GM23338 (cell line): ENCODE results near the gene LOXHD1. TPM values are rescaled to one million over a fixed set of nuclear protein-coding genes. Genes with fewer than 3 reads are reported as not detected.

Experiments
- ATAC-seq: fragments of 200-7000 bp; cut with Tn5 transposase; 3 replicates; pipeline ENCODE4 v1.9.1; 2020
- DNase-seq: peaks from one replicate; pipeline ENCODE4 v3.0.0-alpha.2; 2015; ENCODE audit warnings: low spot score
- H2AFZ ChIP-seq: fragments of 200-600 bp; sonication (generic); 2 replicates; pipeline ENCODE4 v1.8.0; 2016; ENCODE audit warnings: antibody characterized with exemption, mild to moderate bottlenecking, moderate library complexity
- H3F3A ChIP-seq: fragments of 200-600 bp; sonication (generic); replicated peaks from 2 replicates; pipeline ENCODE4 v1.8.0; 2017; ENCODE audit warnings: antibody characterized with exemption, mixed run types, low read depth
- H3K27ac ChIP-seq: fragments of 200-600 bp; sonication (generic); 2 replicates; pipeline ENCODE4 v1.6.1; 2016; ENCODE audit warnings: low read depth
- H3K27me3 ChIP-seq: fragments of 200-600 bp; sonication (generic); 2 replicates; pipeline ENCODE4 v1.8.0; 2016; ENCODE audit warnings: mild to moderate bottlenecking, mixed run types, moderate library complexity; ENCODE audit not compliant: insufficient read depth
- H3K36me3 ChIP-seq: fragments of 200-600 bp; sonication (generic); 2 replicates; pipeline ENCODE4 v1.8.0; 2016; ENCODE audit warnings: mild to moderate bottlenecking; ENCODE audit not compliant: insufficient read depth
- H3K4me1 ChIP-seq: fragments of 200-600 bp; sonication (generic); 2 replicates; pipeline ENCODE4 v1.8.0; 2016; ENCODE audit warnings: mild to moderate bottlenecking, moderate library complexity; ENCODE audit not compliant: insufficient read depth
- H3K4me2 ChIP-seq: fragments of 200-600 bp; sonication (generic); 2 replicates; pipeline ENCODE4 v1.7.1; 2017; ENCODE audit warnings: mixed run types
- H3K4me3 ChIP-seq: fragments of 200-600 bp; sonication (generic); 2 replicates; pipeline ENCODE4 v1.6.1; 2016; ENCODE audit warnings: mixed run types
- H3K79me2 ChIP-seq: fragments of 200-600 bp; sonication (generic); replicated peaks from 2 replicates; pipeline ENCODE4 v1.8.0; 2017; ENCODE audit warnings: mild to moderate bottlenecking; ENCODE audit not compliant: insufficient read depth
- H3K9me2 ChIP-seq: fragments of 200-600 bp; sonication (generic); 2 replicates; pipeline ENCODE4 v1.8.0; 2017; ENCODE audit not compliant: insufficient read depth
- H4K20me1 ChIP-seq: fragments of 200-600 bp; sonication (generic); replicated peaks from 2 replicates; pipeline ENCODE4 v1.8.0; 2017; ENCODE audit warnings: mild to moderate bottlenecking; ENCODE audit not compliant: insufficient read depth
- H3K27ac Mint-ChIP-seq: 2 replicates; pipeline ENCODE4 v1.8.0; 2020; ENCODE audit warnings: inconsistent platforms, mild to moderate bottlenecking, moderate library complexity, mixed read lengths
- H3K27me3 Mint-ChIP-seq: 3 replicates; pipeline ENCODE4 v1.8.0; 2022; ENCODE audit warnings: low read depth, mild to moderate bottlenecking, moderate library complexity, mixed read lengths, inconsistent platforms; ENCODE audit not compliant: insufficient read depth, poor library complexity
- H3K36me3 Mint-ChIP-seq: 3 replicates; pipeline ENCODE4 v1.8.0; 2021; ENCODE audit warnings: low read depth, mild to moderate bottlenecking, inconsistent platforms, moderate library complexity, mixed read lengths
- H3K4me1 Mint-ChIP-seq: 3 replicates; pipeline ENCODE4 v1.8.0; 2020; ENCODE audit warnings: mild to moderate bottlenecking, inconsistent platforms, mixed read lengths
- H3K4me3 Mint-ChIP-seq: 3 replicates; pipeline ENCODE4 v1.8.0; 2021; ENCODE audit warnings: moderate library complexity, mild to moderate bottlenecking, inconsistent platforms, mixed read lengths
- H3K9me3 Mint-ChIP-seq: 3 replicates; pipeline ENCODE4 v1.8.0; 2020; ENCODE audit warnings: moderate library complexity, mild to moderate bottlenecking, inconsistent platforms, mixed read lengths
- CREB1 ChIP-seq: fragments of 250-450 bp; sonication (Bioruptor Pico); IDR thresholded peaks from 2 replicates; pipeline ENCODE4 v1.5.0; 2020; ENCODE audit warnings: low read depth, mild to moderate bottlenecking, moderate library complexity
- EZH2 ChIP-seq: fragments of 200-600 bp; sonication (generic); IDR thresholded peaks from one replicate; pipeline ENCODE4 v1.8.0; 2017; ENCODE audit warnings: antibody characterized with exemption, mild to moderate bottlenecking, low read depth; ENCODE audit not compliant: unreplicated experiment
- EZH2phosphoT487 ChIP-seq: fragments of 200-600 bp; sonication (generic); IDR thresholded peaks from one replicate; pipeline ENCODE4 v1.8.1; 2018; ENCODE audit warnings: antibody characterized with exemption; ENCODE audit not compliant: unreplicated experiment
- JUNB ChIP-seq: IDR thresholded peaks from one replicate; pipeline ENCODE4 v1.6.1; 2016; ENCODE audit warnings: antibody characterized with exemption; ENCODE audit not compliant: unreplicated experiment
- NANOG ChIP-seq: IDR thresholded peaks from 2 replicates; pipeline ENCODE4 v1.6.1; 2016; ENCODE audit warnings: antibody characterized with exemption, borderline replicate concordance
- POLR2AphosphoS5 ChIP-seq: IDR thresholded peaks from 2 replicates; pipeline ENCODE4 v1.6.1; 2016; ENCODE audit warnings: antibody characterized with exemption, low read depth
- STAT1 ChIP-seq: IDR thresholded peaks from one replicate; pipeline ENCODE4 v1.6.1; 2016; ENCODE audit warnings: antibody characterized with exemption; ENCODE audit not compliant: unreplicated experiment
- ZNF114 ChIP-seq: fragments of 250-450 bp; sonication (Bioruptor Pico); IDR thresholded peaks from 2 replicates; pipeline ENCODE4 v1.5.0; 2020; ENCODE audit warnings: mild to moderate bottlenecking, moderate library complexity
- ZNF331 ChIP-seq: fragments of 250-450 bp; sonication (Bioruptor Pico); IDR thresholded peaks from 2 replicates; pipeline ENCODE4 v1.5.0; 2020; ENCODE audit warnings: low read depth, mild to moderate bottlenecking, moderate library complexity
- ZNF462 ChIP-seq: fragments of 250-450 bp; sonication (Bioruptor Pico); IDR thresholded peaks from 2 replicates; pipeline ENCODE4 v1.5.0; 2020; ENCODE audit warnings: mild to moderate bottlenecking, moderate library complexity
- polyA plus RNA-seq: library from polyadenylated mRNA; unstranded; fragments of >200 nt; fragmentation: Nextera tagmentation; extraction: Ambion mirVana; gene quantifications from 2 replicates; pipeline ENCODE4 v1.2.1, GENCODE V29; 2016
- total RNA-seq: library from RNA; depleted of rRNA; stranded (reverse); fragments of >200 nt; shearing (Covaris generic); gene quantifications from 2 replicates; pipeline ENCODE4 v1.2.3, GENCODE V29; 2014
- TF ChIP-seq, protein P1 (sequence below), 2 experiments: fragments of 200-600 bp in 1 of 2; sonication (generic) in 1 of 2; conservative IDR thresholded peaks; 2 replicates each; pipeline versions ENCODE4 v1.5.1 to v1.6.1; 2016 to 2017; ENCODE audit warnings: antibody characterized with exemption in 2 of 2, low read depth in 2 of 2, mild to moderate bottlenecking in 2 of 2, moderate library complexity in 1 of 2
- TF ChIP-seq, protein P2 (sequence below): IDR thresholded peaks from one replicate; pipeline ENCODE4 v1.6.1; 2018; ENCODE audit warnings: antibody characterized with exemption; ENCODE audit not compliant: unreplicated experiment
- TF ChIP-seq, protein P3 (sequence below): IDR thresholded peaks from 2 replicates; pipeline ENCODE4 v1.6.1; 2016; ENCODE audit warnings: antibody characterized with exemption

Gene LOXHD1
- total and polyA plus RNA-seq, 2 experiments from 2014 or later, result 0.17 TPM; not detected in 1

GRCh38 chr18:46484971-46485370, 172.0 kb downstream of the LOXHD1 start:
- Histone ChIP-seq H2AFZ (peak overlapping the region; percentile 93), H4K20me1 (no peaks in the 10 kb centered on the region), H3K4me1 (peaks cover 16% of the 10 kb centered on the region; the same call in 1 of the 2 replicates), H3K27ac (no peak overlapping the region), H3K27me3 (no peaks in the 10 kb centered on the region), H3K9me2 (0 out of 2 replicates have a peak, but pooled peaks cover 5% of the 10 kb centered on the region), H3K4me2 (peak overlapping the region; percentile 59), H3K36me3 (no peaks in the 10 kb centered on the region), H3F3A (no peaks in the 10 kb centered on the region), H3K79me2 (no peaks in the 10 kb centered on the region), H3K4me3 (0 out of 2 replicates have a peak overlapping the region, but pooled peaks have one; percentile 6)
- DNase-seq, result peak; percentile 68
- Mint-ChIP-seq H3K4me1 (peaks cover 12% of the 10 kb centered on the region), H3K9me3 (no peaks in the 10 kb centered on the region), H3K27ac (no peak overlapping the region), H3K27me3 (peaks cover 5% of the 10 kb centered on the region), H3K36me3 (no peaks in the 10 kb centered on the region), H3K4me3 (0 out of 3 replicates have a peak overlapping the region, but pooled peaks have one; percentile 26)
- TF ChIP-seq NANOG, result no peak
- no peak for TF ChIP-seq POLR2AphosphoS5
- TF ChIP-seq, protein P1, sequence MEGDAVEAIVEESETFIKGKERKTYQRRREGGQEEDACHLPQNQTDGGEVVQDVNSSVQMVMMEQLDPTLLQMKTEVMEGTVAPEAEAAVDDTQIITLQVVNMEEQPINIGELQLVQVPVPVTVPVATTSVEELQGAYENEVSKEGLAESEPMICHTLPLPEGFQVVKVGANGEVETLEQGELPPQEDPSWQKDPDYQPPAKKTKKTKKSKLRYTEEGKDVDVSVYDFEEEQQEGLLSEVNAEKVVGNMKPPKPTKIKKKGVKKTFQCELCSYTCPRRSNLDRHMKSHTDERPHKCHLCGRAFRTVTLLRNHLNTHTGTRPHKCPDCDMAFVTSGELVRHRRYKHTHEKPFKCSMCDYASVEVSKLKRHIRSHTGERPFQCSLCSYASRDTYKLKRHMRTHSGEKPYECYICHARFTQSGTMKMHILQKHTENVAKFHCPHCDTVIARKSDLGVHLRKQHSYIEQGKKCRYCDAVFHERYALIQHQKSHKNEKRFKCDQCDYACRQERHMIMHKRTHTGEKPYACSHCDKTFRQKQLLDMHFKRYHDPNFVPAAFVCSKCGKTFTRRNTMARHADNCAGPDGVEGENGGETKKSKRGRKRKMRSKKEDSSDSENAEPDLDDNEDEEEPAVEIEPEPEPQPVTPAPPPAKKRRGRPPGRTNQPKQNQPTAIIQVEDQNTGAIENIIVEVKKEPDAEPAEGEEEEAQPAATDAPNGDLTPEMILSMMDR (conservative IDR thresholded peaks at IDR 0.05; ENCODE audit: low read depth in 2 of 2), result no peak
- no peak for TF ChIP-seq ZNF462 (CRISPR knock-in tag)
- TF ChIP-seq ZNF114, result no peak
- no peak for TF ChIP-seq ZNF331 (CRISPR knock-in tag)
- TF ChIP-seq CREB1 (CRISPR knock-in tag), result no peak
- TF ChIP-seq, protein P2, sequence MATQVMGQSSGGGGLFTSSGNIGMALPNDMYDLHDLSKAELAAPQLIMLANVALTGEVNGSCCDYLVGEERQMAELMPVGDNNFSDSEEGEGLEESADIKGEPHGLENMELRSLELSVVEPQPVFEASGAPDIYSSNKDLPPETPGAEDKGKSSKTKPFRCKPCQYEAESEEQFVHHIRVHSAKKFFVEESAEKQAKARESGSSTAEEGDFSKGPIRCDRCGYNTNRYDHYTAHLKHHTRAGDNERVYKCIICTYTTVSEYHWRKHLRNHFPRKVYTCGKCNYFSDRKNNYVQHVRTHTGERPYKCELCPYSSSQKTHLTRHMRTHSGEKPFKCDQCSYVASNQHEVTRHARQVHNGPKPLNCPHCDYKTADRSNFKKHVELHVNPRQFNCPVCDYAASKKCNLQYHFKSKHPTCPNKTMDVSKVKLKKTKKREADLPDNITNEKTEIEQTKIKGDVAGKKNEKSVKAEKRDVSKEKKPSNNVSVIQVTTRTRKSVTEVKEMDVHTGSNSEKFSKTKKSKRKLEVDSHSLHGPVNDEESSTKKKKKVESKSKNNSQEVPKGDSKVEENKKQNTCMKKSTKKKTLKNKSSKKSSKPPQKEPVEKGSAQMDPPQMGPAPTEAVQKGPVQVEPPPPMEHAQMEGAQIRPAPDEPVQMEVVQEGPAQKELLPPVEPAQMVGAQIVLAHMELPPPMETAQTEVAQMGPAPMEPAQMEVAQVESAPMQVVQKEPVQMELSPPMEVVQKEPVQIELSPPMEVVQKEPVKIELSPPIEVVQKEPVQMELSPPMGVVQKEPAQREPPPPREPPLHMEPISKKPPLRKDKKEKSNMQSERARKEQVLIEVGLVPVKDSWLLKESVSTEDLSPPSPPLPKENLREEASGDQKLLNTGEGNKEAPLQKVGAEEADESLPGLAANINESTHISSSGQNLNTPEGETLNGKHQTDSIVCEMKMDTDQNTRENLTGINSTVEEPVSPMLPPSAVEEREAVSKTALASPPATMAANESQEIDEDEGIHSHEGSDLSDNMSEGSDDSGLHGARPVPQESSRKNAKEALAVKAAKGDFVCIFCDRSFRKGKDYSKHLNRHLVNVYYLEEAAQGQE, result no peak
- TF ChIP-seq EZH2, result no peak
- TF ChIP-seq, protein P3, sequence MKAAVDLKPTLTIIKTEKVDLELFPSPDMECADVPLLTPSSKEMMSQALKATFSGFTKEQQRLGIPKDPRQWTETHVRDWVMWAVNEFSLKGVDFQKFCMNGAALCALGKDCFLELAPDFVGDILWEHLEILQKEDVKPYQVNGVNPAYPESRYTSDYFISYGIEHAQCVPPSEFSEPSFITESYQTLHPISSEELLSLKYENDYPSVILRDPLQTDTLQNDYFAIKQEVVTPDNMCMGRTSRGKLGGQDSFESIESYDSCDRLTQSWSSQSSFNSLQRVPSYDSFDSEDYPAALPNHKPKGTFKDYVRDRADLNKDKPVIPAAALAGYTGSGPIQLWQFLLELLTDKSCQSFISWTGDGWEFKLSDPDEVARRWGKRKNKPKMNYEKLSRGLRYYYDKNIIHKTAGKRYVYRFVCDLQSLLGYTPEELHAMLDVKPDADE, result no peak
- TF ChIP-seq JUNB, result no peak
- TF ChIP-seq EZH2phosphoT487, result no peak
- TF ChIP-seq STAT1, result no peak
- peak; percentile 56 for ATAC-seq
